ENCODE data around the gene C1QB.
"Not testable (repeated sequence)": the region's sequence is repeated elsewhere in the genome, so short reads cannot be mapped to it uniquely, and the experiment has no call there.

The C1QB gene

DNA sequence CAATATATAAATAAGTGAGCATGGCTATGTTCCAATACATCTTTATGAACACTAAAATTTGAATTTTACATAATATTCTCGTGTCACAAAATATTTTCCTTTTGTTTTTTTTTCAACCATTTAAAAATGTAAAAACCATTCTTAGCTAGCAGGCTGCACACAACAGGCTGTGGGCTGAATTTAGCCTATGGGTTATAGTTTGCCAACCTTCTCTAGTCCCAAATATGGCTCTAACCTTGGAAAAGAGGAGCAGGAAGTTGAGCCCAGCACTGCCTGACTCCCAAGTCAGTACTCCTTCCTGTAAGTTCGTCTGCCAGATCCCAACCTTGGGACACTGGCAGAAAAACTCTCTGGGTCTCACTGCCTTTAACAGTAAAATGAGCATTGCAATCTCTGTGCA, 13.4 kb downstream of the C1QB start:
- H3K4me3 ChIP-seq (replicated peaks in 1 of 2; ENCODE audit: low read depth in 2 of 2, low read length in 2 of 2) = no peak overlapping the region
- TF ChIP-seq, protein P1, sequence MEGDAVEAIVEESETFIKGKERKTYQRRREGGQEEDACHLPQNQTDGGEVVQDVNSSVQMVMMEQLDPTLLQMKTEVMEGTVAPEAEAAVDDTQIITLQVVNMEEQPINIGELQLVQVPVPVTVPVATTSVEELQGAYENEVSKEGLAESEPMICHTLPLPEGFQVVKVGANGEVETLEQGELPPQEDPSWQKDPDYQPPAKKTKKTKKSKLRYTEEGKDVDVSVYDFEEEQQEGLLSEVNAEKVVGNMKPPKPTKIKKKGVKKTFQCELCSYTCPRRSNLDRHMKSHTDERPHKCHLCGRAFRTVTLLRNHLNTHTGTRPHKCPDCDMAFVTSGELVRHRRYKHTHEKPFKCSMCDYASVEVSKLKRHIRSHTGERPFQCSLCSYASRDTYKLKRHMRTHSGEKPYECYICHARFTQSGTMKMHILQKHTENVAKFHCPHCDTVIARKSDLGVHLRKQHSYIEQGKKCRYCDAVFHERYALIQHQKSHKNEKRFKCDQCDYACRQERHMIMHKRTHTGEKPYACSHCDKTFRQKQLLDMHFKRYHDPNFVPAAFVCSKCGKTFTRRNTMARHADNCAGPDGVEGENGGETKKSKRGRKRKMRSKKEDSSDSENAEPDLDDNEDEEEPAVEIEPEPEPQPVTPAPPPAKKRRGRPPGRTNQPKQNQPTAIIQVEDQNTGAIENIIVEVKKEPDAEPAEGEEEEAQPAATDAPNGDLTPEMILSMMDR (IDR thresholded peaks at IDR 0.05; ENCODE audit: low read depth, low read length) = no peak
- DNase-seq (ENCODE audit: low read depth in 2 of 2) = no peak

DNA sequence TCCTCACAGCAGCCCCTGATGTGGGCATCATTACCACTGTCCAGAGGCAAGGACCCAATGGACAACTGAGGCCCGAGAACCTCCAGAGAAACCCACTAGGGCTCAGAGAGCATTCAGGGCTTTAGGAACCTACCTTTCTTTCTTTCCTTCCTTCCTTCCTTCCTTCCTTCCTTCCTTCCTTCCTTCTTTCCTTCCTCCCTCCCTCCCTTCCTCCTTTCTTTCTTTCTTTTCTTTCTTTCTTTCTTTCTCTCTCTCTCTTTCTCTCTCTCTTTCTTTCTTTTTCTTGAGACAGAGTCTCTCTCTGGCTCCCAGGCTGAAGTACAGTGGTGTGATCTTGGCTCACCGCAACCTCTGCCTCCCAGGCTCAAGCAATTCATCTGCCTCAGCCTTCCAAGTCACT, 15.8 kb downstream of the C1QB start:
- DNase-seq (ENCODE audit: low read depth in 2 of 2); H3K4me3 ChIP-seq (replicated peaks in 1 of 2; ENCODE audit: low read depth in 2 of 2, low read length in 2 of 2): not testable (repeated sequence)

DNA sequence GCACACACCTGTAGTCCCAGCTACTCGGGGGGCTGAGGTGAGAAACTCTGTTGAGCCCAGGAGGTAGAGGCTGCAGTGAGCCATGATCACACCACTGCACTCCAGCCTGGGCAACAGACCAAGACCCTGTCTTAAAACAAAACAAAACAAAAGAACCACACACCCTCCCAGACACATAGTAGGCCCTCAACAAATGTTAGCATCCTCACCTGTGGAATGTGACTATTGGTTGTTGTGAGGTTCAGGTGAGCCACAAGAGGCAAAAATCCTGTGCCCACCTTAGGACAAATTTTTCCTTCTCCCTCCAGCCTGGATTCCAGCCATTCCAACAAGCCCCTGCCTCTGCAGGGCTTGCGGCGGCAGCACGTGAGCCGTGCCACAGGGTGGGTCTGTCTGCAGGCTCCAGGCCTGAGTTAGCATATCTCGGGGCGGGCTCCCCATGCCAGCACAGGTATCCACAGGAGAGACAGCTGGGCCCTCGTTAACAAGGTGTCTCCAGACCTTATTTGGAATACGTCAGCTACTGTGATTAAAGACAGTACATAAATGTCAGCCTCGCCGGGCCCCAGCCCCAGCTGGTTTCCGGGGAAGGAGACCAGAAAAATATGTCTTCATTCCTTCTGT, 17.4 kb downstream of the C1QB start:
- H3K4me3 ChIP-seq (replicated peaks in 1 of 2; ENCODE audit: low read depth in 2 of 2, low read length in 2 of 2) = no peak overlapping the region
- DNase-seq (ENCODE audit: low read depth in 2 of 2) = no peak
- TF ChIP-seq, protein P1 (IDR thresholded peaks at IDR 0.05; ENCODE audit: low read depth, low read length) = no peak

DNA sequence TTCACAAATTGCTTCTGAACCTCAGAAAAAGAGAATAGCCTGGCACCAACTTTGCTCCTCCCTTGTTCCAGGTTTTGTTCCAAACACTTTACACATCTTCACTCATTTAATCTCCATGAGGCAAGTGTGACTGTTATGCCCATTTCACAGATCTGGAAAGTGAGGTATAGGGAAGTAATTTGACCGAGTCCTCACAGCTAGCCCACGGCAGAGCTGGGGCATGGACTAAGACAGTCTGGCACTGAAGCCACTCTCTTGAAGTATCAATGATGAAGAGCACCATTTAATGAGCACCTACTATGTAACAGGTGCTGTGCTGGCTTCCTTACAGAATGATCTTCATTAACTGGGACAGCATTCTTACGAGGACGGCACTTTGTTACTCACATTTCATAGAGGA, 19.0 kb downstream of the C1QB start:
- DNase-seq (ENCODE audit: low read depth in 2 of 2) = no peak
- TF ChIP-seq, protein P1 (IDR thresholded peaks at IDR 0.05; ENCODE audit: low read depth, low read length) = no peak
- H3K4me3 ChIP-seq (replicated peaks in 1 of 2; ENCODE audit: low read depth in 2 of 2, low read length in 2 of 2) = no peak overlapping the region

DNA sequence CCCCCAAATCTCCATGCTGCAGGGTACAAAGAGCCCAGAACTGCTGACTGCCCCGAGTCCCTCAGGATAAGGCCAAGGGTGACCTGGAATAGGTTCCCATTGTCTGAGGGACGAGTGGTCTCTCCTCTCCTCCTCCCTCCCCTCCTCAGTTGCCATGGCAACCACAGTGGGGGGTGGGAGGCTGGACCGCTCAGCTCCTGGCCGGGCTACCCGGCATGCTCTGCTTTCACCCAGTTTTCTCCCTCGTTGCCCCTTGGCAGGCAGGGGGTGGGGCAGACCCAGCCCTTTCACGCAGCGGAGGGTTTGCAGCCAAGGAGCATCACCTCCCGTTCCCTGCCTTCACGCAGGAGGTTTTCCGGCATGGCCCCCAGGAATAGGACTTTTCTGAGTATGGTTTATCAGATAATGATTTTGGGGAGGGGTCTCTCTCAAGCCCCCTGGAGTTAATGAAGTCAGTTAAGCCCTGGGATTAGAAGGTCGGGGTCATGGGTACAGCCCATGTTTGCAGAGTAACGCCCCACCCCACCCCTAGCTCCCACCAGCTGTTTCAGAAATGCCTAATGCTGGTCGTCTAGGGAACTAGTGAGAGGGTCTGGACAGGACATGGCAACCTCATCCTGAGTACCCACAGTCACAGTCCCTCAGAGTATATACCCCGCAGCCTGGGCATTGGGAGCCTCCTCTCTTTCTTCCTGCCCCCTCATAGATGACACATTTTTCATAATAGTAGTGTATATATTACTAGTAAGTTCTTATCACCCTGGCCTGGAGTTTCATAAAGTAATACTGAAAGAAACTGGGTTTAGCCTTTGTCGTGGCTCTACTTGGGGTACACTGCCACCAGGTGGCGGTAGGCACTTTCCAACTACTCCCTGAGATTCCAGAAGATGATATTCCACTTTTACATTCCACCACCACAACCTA, 20.7 kb downstream of the C1QB start:
- TF ChIP-seq, protein P1 (IDR thresholded peaks at IDR 0.05; ENCODE audit: low read depth, low read length) = peak; percentile 86

DNA sequence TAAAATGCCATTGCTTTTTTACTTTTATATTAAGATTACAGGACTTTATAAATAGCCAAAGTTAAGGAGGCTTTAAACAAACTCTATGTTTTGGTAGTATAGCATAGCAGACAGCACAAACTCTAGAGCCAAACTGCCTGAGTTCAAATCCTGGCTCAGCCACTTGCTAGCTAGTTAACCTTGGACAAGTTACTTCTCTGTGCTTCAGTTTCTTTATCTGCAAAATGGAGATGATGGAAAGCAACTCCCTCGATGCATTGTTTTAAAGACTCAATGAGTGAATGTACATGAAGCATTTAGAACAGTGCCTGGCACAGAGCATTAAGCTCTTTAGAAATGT, 21.3 kb downstream of the C1QB start:
- TF ChIP-seq, protein P1 (IDR thresholded peaks at IDR 0.05; ENCODE audit: low read depth, low read length) = no peak
- H3K4me3 ChIP-seq (replicated peaks in 1 of 2; ENCODE audit: low read depth in 2 of 2, low read length in 2 of 2) = no peak overlapping the region
- DNase-seq (ENCODE audit: low read depth in 2 of 2) = no peak

More for the DNA sequence above, 20.7 kb downstream of the C1QB start:
- H3K4me3 ChIP-seq (replicated peaks in 1 of 2; ENCODE audit: low read depth in 2 of 2, low read length in 2 of 2) = no peak overlapping the region
- DNase-seq (ENCODE audit: low read depth in 2 of 2) = peak; percentile 77 to 78

DNA sequence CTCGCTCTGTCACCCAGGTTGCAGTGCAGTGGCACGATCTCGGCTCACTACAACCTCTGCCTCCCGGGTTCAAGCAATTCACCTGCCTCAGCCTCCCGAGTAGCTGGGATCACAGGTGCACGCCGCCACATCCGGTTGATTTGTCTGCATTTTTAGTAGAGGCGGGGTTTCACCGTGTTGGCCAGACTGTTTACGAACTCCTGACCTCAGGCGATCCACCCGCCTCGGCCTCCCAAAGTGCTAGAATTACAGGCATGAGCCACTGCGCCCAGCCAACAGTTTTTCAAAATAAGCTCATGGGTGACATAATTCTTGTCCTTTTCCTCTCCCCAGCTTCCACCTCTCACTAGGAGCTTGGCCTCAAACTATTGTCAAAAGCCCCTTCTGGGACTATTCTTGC, 23.1 kb downstream of the C1QB start:
- H3K4me3 ChIP-seq (replicated peaks in 1 of 2; ENCODE audit: low read depth in 2 of 2, low read length in 2 of 2); DNase-seq (ENCODE audit: low read depth in 2 of 2): not testable (repeated sequence)
